ENCODE measurements around the gene LSM10.

LSM10 gene

GRCh38 chr1:36400514-36400824, 2.8 kb upstream of the LSM10 start:
- H3K27ac ChIP-seq = peak overlapping the region in 1 of 2 donors; percentile 59
- no peak for TF ChIP-seq CTCF (IDR thresholded peaks at IDR 0.05)
- DNase-seq (ENCODE audit: low spot score) = no peak
- H3K4me3 ChIP-seq = no peak overlapping the region

GRCh38 chr1:36398370-36398977, 766 bp upstream of the LSM10 start:
- TF ChIP-seq CTCF (IDR thresholded peaks at IDR 0.05) = no peak
- DNase-seq (ENCODE audit: low spot score) = no peak
- peak overlapping the region; percentile 79 for H3K4me3 ChIP-seq
- H3K27ac ChIP-seq = peak overlapping the region; percentile 91 to 92

GRCh38 chr1:36397083-36397377, 678 bp downstream of the LSM10 start:
- Histone ChIP-seq H3K4me3 (peak overlapping the region; percentile 79), H3K27ac (peak overlapping the region; percentile 91 to 92)
- DNase-seq (ENCODE audit: low spot score) = no peak
- no peak for TF ChIP-seq CTCF (IDR thresholded peaks at IDR 0.05)

- Histone ChIP-seq H3K27ac (peak overlapping the region in 1 of 2 donors; percentile 92), H3K4me3 (peak overlapping the region; percentile 79)
- no peak for TF ChIP-seq CTCF (IDR thresholded peaks at IDR 0.05)
- DNase-seq (ENCODE audit: low spot score) = no peak
Observed at GRCh38 chr1:36396359-36396758, 1.3 kb downstream of the LSM10 start.

GRCh38 chr1:36393686-36394085, 4.0 kb downstream of the LSM10 start:
- no peak overlapping the region for H3K27ac ChIP-seq
- no peak for TF ChIP-seq CTCF (IDR thresholded peaks at IDR 0.05)
- no peak overlapping the region for H3K4me3 ChIP-seq
- no peak for DNase-seq (ENCODE audit: low spot score)

- H3K4me3 ChIP-seq = no peak overlapping the region
- TF ChIP-seq CTCF (IDR thresholded peaks at IDR 0.05) = no peak
- H3K27ac ChIP-seq = no peak overlapping the region
- no peak for DNase-seq (ENCODE audit: low spot score)
Observed at GRCh38 chr1:36392836-36393235, 4.9 kb downstream of the LSM10 start.

GRCh38 chr1:36391271-36391670, 6.4 kb downstream of the LSM10 start:
- Histone ChIP-seq H3K27ac (no peak overlapping the region), H3K4me3 (no peak overlapping the region)
- TF ChIP-seq CTCF (IDR thresholded peaks at IDR 0.05) = no peak
- DNase-seq (ENCODE audit: low spot score) = no peak
